UCSD-AML1 (cell line): Measurements from ENCODE around the gene PEAK1.

Experiments used
- DNase-seq: peaks from one replicate; lab custom pipeline; 2025; ENCODE audit not compliant: unreplicated experiment; lab: John Stamatoyannopoulos, UW

PEAK1 gene

GRCh38 chr15:77419836-77420609 is at the start of gene PEAK1:
PEAK1 (minus strand) TSS chr15:77420104; CDS start chr15:77181926, 238,178 bp downstream.
- peak; percentile 99 for DNase-seq

GRCh38 chr15:77468896-77469295 is 49.0 kb upstream of the PEAK1 start:
- DNase-seq: no peak

GRCh38 chr15:77466521-77466920 is 46.6 kb upstream of the PEAK1 start:
- DNase-seq: no peak

GRCh38 chr15:77464129-77464865 is 44.4 kb upstream of the PEAK1 start:
- DNase-seq: no peak

GRCh38 chr15:77461486-77461885 is 41.6 kb upstream of the PEAK1 start:
- DNase-seq: no peak

- DNase-seq: no peak
These were observed 39.1 kb upstream of the PEAK1 start for GRCh38 chr15:77459031-77459430.

- DNase-seq: no peak
These were observed 38.0 kb upstream of the PEAK1 start for GRCh38 chr15:77457905-77458265.

- no peak for DNase-seq
These were observed 37.4 kb upstream of the PEAK1 start for GRCh38 chr15:77457191-77457904.

GRCh38 chr15:77456746-77457145 is 36.8 kb upstream of the PEAK1 start:
- no peak for DNase-seq

- no peak for DNase-seq
These were observed 35.9 kb upstream of the PEAK1 start for GRCh38 chr15:77455696-77456321.

GRCh38 chr15:77454951-77455350 is 35.0 kb upstream of the PEAK1 start:
- no peak for DNase-seq

GRCh38 chr15:77454265-77454664 is 34.4 kb upstream of the PEAK1 start:
- no peak for DNase-seq

GRCh38 chr15:77446840-77447390 is 27.0 kb upstream of the PEAK1 start:
- DNase-seq: no peak

GRCh38 chr15:77440378-77440999 is 20.6 kb upstream of the PEAK1 start:
- no peak for DNase-seq

GRCh38 chr15:77437264-77437663 is 17.4 kb upstream of the PEAK1 start:
- DNase-seq: no peak

- no peak for DNase-seq
These were observed 16.9 kb upstream of the PEAK1 start for GRCh38 chr15:77436822-77437221.

- no peak for DNase-seq
These were observed 10.7 kb upstream of the PEAK1 start for GRCh38 chr15:77430652-77431051.

- DNase-seq: no peak
These were observed 10.3 kb upstream of the PEAK1 start for GRCh38 chr15:77430213-77430612.

- DNase-seq: no peak
These were observed 7.0 kb upstream of the PEAK1 start for GRCh38 chr15:77426871-77427270.

- no peak for DNase-seq
These were observed 6.5 kb upstream of the PEAK1 start for GRCh38 chr15:77426377-77426776.

GRCh38 chr15:77425104-77425503 is 5.2 kb upstream of the PEAK1 start:
- no peak for DNase-seq
